ENCODE results near the gene PRRG3. TPM values are rescaled to one million over a fixed set of nuclear protein-coding genes. Genes with fewer than 3 reads are reported as not detected.

PRRG3 gene
- total and polyA plus RNA-seq, 9 of the 15 experiments (the other 6 are each of a cell fraction or from before 2014, with no cell fraction given) = not detected

- ChIA-PET POLR2A (no interaction called here), CTCF (ENCODE audit: low intra/inter-chr PET ratio) (no interaction called here)
- Histone ChIP-seq H3K27ac (ENCODE audit: extremely low read depth, low read depth, low read length) (no peak overlapping the region), H3K4me1 (replicated peaks in 1 of 2; ENCODE audit: control insufficient read depth in 2 of 2, insufficient read depth in 2 of 2, low read length in 2 of 2) (peaks cover 0 to 5% of the 10 kb centered on the region in 2 experiments; a peak in 3 of 5 replicates), H3K27me3 (ENCODE audit: control insufficient read depth in 2 of 2, insufficient read depth in 2 of 2, low read length in 2 of 2) (peaks cover 0 to 26% of the 10 kb centered on the region in 2 experiments; a peak in 2 of 5 replicates), H3K9ac (ENCODE audit: insufficient read depth in 1 of 2, low read depth in 2 of 2, low read length in 2 of 2) (no peak overlapping the region), H3K36me3 (ENCODE audit: control insufficient read depth, insufficient read depth, low read length) (no peaks in the 10 kb centered on the region), H4K20me1 (replicated peaks; ENCODE audit: control insufficient read depth, insufficient read depth, low read length) (no peaks in the 10 kb centered on the region; the same call in 1 of the 2 replicates), H3K79me2 (ENCODE audit: control insufficient read depth, insufficient read depth, low read length) (no peaks in the 10 kb centered on the region), H3K4me2 (ENCODE audit: insufficient read depth, low read length) (no peak overlapping the region), H3K9me3 (replicated peaks; ENCODE audit: control insufficient read depth, insufficient read depth, low read depth, low read length) (no peaks in the 10 kb centered on the region), H2AFZ (ENCODE audit: low read depth, low read length) (no peak overlapping the region), H3K9me1 (ENCODE audit: control insufficient read depth, insufficient read depth, low read length) (peaks cover under 1% of the 10 kb centered on the region), H3K4me3 (no peak overlapping the region)
- FAIRE-seq = no peak
- in situ Hi-C loops (cut with MboI) (loop anchor here (25.0 kb wide), 1 partner anchor 913 kb away; no protein-coding TSS in a partner anchor), intact Hi-C loops (cut with micrococcal nuclease) (no loop called here)
- ATAC-seq = no peak
- BruUV-seq (replicated peaks) = no TSS peak
- 6% methylated on average over 5 of the region's 6 CpGs for WGBS (ENCODE audit: insufficient coverage, low coverage, missing lambda C conversion rate)
- DNase-seq (ENCODE audit: extremely low read depth in 1 of 4, low spot score in 3 of 4) = no peak
- TF ChIP-seq MGA (IDR thresholded peaks at IDR 0.05) (no peak), DEAF1 (CRISPR knock-in tag; IDR thresholded peaks at IDR 0.05) (no peak), CHCHD3 (CRISPR knock-in tag; IDR thresholded peaks at IDR 0.05) (no peak), HNRNPLL (IDR thresholded peaks at IDR 0.05; ENCODE audit: low read depth, low read length, poor library complexity, severe bottlenecking) (no peak), ILF3 (IDR thresholded peaks at IDR 0.05; ENCODE audit: borderline replicate concordance) (no peak), TAF7 (tag; IDR thresholded peaks at IDR 0.05) (no peak), HDAC8 (tag; IDR thresholded peaks at IDR 0.05) (no peak)
These were observed 20.0 kb upstream of the PRRG3 start for GRCh38 chrX:151675121-151675746.

All from K562 (cell line).